GM21381 (cell line): ENCODE measurements around the gene ADIPOR2.
"Not testable (repeated sequence)": the region's sequence is repeated elsewhere in the genome, so short reads cannot be mapped to it uniquely, and the experiment has no call there.

Source experiments
- ATAC-seq: cut with Tn5 transposase; IDR thresholded peaks from one replicate; pipeline ENCODE4 v1.9.1; 2021; ENCODE audit warnings: mild to moderate bottlenecking, moderate library complexity; ENCODE audit not compliant: unreplicated experiment

ADIPOR2 gene

GRCh38 chr12:1810201-1810930 is 119.5 kb downstream of the ADIPOR2 start:
- no peak for ATAC-seq

- no peak for ATAC-seq
Measured at GRCh38 chr12:1810931-1811280, 120.0 kb downstream of the ADIPOR2 start.

GRCh38 chr12:1811281-1811947 is 120.5 kb downstream of the ADIPOR2 start:
- no peak for ATAC-seq

GRCh38 chr12:1811948-1812291 is 121.0 kb downstream of the ADIPOR2 start:
- no peak for ATAC-seq

GRCh38 chr12:1812650-1813302 is 121.9 kb downstream of the ADIPOR2 start:
- ATAC-seq = no peak

GRCh38 chr12:1814266-1814665 is 123.4 kb downstream of the ADIPOR2 start:
- ATAC-seq = no peak

GRCh38 chr12:1815108-1815507 is 124.2 kb downstream of the ADIPOR2 start:
- no peak for ATAC-seq

GRCh38 chr12:1815814-1816729 is 125.2 kb downstream of the ADIPOR2 start:
- no peak for ATAC-seq

GRCh38 chr12:1816730-1817348 is 126.0 kb downstream of the ADIPOR2 start:
- ATAC-seq = no peak

GRCh38 chr12:1817928-1818327 is 127.1 kb downstream of the ADIPOR2 start:
- not testable (repeated sequence) for ATAC-seq

- ATAC-seq = no peak
Measured at GRCh38 chr12:1819050-1819449, 128.2 kb downstream of the ADIPOR2 start.

- ATAC-seq = no peak
Measured at GRCh38 chr12:1819571-1819970, 128.7 kb downstream of the ADIPOR2 start.

GRCh38 chr12:1820191-1820895 is 129.5 kb downstream of the ADIPOR2 start, which contains the start of gene LRTM2:
LRTM2 (plus strand) TSS chr12:1820565; CDS start chr12:1828149, 7,584 bp downstream.
- no peak for ATAC-seq

- ATAC-seq = no peak
Measured at GRCh38 chr12:1820896-1821291, 130.0 kb downstream of the ADIPOR2 start.

- no peak for ATAC-seq
Measured at GRCh38 chr12:1821805-1822204, 130.9 kb downstream of the ADIPOR2 start.

- ATAC-seq = no peak
Measured at GRCh38 chr12:1822699-1823098, 131.8 kb downstream of the ADIPOR2 start.

- ATAC-seq = no peak
Measured at GRCh38 chr12:1823237-1823636, 132.4 kb downstream of the ADIPOR2 start.

- no peak for ATAC-seq
Measured at GRCh38 chr12:1825382-1826102, 134.7 kb downstream of the ADIPOR2 start.

GRCh38 chr12:1826401-1826800 is 135.5 kb downstream of the ADIPOR2 start:
- no peak for ATAC-seq
